GM18520 (cell line): ENCODE data around the gene DLK2.
"Not testable (repeated sequence)": the region's sequence is repeated elsewhere in the genome, so short reads cannot be mapped to it uniquely, and the experiment has no call there.

Experiments used
- ATAC-seq: cut with Tn5 transposase; IDR thresholded peaks from one replicate; pipeline ENCODE4 v1.9.1; 2021; ENCODE audit not compliant: unreplicated experiment

Gene DLK2, protein sequence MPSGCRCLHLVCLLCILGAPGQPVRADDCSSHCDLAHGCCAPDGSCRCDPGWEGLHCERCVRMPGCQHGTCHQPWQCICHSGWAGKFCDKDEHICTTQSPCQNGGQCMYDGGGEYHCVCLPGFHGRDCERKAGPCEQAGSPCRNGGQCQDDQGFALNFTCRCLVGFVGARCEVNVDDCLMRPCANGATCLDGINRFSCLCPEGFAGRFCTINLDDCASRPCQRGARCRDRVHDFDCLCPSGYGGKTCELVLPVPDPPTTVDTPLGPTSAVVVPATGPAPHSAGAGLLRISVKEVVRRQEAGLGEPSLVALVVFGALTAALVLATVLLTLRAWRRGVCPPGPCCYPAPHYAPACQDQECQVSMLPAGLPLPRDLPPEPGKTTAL

DNA sequence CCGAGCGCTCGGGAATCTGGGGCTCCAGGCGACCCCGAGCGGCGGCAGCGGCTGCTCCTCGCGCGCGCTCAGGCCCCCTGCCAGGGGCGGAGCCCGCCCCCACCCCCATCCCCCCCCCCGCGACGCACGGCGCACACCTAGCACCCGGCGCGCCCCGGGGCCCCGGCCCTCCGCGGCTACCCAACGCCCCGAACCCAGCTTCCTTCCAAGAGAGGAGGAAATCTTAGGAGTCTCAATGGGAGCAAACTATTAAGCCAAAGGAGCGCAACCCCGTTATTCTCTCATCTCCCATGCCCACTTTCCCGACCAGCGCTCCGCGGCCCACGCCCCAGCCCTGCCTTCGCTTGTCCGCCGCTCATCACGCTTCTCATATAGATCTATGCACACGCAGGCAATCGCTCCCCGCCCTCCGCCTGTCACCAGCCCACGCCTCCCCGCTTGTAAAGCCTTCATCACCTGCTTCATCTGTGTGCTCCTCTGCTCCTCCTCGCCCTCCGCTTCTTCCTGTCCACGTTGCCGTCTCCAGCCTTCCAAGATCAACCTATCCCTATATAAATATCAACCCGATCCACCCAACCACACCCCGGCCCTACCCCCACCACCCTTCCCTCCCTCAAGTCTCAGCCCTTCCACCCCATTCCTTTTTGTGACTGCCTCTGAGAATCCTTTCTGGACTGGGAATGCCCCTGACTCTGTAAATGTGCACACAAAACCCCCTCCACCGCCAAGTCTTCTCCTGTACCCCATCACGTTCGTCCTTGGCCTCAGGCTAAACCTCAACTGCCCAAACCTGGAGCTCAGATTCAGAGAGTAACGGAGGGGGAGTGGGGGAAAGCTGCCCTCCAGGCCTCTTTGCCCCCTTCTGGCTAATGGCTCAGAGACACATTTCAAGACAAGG, at the start of gene DLK2:
Gene DLK2 (minus strand): TSS at position 18 of the 898 bp plus-strand sequence. CDS start 723 bp downstream, outside the sequence.
- no peak for ATAC-seq

DNA sequence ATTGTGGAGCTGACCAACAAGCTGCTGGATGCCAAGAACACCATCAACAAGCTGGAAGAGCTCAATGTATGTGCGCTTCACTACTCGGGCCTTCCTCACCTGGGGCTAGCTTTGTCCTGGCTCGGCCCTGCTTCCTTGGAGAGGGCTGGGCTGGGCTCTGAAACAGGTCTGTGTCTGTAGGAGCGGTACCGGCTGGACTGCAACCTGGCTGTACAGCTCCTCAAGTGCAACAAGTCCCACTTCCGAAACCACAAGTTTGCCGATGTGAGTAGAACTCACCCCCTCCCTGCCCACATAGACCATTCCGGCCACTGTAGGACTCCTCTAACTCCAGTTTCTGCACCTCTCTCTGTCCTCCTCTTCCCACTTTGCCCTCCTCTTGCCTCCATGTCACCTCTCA, 48.1 kb upstream of the DLK2 start:
- no peak for ATAC-seq

DNA sequence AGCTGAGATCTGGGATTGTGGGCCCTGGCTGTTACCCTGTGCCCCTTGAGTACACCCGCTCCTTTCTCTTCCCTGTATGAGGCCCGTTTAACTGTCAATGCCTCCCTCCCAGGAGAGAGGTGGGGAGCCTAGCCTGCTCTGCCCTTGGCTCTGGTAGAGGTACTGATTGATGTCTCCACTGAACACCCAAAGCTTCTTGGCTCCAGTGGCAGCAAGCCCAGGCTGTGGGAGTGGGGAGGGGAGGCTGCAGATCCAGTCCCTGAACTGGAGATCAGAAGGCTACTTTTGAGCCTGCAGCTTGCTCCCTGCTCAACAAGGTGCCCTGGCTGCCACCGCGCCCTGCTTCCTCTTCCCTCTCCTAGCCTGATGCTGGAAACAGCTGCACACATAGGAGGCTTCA, 47.3 kb upstream of the DLK2 start:
- no peak for ATAC-seq

DNA sequence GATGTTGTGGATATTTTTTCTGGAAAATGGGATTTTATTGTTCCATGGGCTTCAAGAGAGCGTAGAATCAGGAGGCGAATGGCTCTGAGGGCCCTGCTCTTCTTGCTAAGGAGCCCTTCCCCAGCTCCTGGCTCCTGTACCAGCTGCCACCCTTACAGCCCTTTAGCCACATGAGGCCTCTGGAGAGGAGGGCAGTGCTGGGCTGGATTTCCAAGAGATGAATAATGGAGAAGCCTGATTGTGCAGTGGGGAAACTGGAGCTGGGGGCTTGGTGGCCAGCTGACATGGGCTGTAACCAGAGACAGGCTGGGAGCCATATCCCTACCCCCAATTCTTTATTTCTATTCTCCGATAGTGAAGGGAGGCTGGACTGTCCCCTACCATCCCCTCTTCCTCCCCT, 45.6 kb upstream of the DLK2 start:
- no peak for ATAC-seq

DNA sequence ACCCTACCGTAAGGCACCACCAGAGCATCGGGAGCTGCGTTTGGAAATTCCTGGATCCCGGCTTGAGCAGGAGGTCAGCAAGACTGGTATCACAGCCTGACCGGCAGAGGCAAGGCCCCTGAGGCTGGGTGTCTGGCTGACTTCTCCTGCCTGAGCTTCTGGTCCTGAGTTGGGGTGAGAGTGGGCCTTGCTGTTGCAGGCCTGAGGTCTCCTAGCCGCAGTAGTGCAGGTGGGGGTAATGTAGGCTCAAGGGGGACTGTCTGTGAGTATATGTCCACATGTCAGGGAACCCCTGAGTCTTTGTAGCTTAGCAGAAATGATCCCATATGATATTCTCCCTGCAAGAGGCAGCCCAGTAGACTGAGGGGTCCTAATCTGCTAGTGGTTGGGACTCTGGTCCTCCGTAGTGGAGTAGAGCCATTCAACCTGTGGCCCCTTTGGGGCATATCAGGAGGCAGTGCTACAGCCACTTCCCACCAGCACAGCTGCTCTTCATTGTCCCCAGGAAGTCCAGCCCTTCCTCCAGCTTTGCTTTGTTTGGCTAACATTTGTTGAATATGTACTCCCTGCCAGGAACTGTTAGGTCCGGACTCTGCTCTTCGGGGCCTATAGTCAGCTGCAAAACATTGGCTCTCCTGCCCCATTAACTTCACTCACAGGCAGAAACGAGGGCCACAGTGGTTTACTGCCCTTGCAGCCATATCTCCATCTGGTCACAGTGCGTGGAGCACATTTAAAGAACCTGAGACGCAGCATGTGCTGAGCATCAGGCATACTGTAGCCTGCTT, 43.9 kb upstream of the DLK2 start:
- no peak for ATAC-seq

DNA sequence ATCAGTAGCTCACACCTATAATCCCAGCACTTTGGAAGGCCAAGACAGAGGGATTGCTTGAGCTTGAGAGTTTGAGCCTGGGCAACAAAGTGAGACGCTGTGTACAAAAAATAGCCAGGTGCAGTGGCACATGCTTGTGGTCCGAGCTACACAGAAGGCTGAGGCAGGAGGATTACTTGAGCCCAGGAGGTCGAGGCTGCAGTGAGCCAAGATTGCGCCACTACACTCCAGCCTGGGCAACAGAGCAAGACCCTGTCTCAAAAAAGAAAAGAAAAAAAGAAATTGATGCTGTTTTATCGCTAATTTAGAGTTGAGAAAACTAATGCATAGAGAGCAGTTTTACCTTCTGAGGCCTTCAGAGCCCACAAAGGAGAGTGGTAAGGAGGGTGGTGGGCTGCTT, 42.9 kb upstream of the DLK2 start:
- not testable (repeated sequence) for ATAC-seq

DNA sequence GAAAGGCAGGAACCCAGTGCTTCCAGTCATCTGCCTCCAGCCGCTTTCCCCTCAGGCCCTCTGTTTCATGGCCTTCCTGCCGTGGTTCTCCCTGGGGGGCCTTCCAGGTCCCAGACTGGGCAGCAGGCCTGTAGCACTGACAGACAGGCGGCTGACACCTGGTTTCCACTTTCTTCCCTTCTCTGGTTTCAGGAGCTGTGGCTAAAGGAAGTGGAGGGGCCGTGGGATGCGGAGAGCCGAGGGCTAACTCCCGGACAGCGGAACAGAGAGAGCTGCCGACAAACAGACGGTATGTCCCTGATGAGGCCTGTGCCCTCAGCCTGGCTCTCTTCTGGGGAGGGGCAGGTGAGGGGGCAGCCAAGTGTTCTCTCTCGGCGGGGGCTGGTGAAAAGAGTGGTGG, 42.3 kb upstream of the DLK2 start:
- no peak for ATAC-seq

DNA sequence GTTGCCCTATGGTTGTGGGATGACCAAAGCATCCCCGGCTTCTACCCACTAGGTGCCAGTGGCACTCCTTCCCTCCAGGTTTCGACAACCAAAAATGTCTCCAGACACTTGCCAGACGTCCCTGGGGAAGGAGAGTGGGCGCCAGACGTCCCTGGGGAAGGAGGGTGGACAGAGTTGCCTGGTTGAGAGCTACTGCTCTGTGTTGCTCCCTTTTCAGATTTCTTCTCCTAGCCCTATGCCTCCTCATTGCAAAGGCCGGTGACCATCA, 41.7 kb upstream of the DLK2 start:
- ATAC-seq = no peak

DNA sequence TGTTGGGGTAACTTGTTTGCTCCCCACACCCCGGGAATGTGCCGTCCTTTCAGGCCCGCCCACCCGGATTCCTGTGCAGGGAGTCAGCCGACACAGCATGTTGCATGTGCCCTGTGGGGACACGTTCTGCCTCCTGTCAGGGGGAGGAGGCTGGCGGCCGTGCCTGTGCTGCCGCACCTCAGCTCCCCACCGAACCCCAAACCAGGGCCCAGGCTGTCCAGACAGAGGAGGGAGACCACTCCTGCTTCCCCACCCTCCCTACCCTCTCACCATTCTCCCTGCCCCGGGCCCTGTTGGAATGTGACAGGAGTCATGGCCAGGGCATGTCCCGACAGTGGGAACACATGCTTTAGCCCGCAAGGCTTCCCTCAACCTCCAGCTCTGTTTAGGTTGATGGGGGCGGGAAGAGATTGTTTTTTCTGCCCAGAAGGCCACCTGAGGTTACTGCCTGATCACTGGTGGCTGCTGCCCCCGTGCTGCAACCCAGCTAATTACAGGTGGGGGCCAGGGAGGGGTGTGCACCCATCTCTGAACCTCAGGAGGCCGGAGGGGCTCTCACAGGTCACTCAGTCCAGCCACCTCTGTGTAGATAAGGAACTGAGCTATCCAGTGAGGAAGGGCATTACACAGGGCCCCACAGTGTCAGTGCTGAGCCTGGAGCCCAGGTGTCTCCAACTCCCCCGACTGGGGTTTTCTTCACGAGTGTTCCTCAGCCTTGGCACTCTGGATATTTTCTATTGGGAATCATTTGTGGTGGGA, 41.2 kb upstream of the DLK2 start:
- no peak for ATAC-seq

DNA sequence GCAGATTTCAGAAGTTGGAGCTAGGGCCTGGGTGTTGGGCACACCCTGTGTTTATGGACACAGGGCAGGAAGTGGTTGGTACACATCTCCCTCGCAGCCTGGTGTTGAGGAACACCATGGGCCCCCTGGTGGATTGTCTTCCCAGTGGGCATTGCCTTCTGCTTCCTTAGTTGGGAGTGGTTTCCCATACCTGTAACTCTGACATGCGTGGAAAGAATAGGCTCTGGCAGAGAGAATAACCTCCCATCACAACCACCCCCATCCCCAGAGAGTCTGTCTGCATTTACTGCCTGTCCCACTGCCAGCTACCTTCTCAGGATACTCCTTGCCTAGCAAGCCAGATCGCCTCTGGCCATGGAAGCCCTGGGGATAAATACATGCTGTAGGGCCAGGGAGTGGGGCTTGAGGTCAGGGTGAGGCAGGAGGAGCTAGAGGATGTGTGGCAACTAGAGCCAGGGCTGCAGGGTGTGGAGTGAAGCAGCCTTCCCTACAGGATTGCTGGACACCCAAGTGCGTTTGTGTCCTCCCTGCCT, 40.1 kb upstream of the DLK2 start:
- no peak for ATAC-seq

DNA sequence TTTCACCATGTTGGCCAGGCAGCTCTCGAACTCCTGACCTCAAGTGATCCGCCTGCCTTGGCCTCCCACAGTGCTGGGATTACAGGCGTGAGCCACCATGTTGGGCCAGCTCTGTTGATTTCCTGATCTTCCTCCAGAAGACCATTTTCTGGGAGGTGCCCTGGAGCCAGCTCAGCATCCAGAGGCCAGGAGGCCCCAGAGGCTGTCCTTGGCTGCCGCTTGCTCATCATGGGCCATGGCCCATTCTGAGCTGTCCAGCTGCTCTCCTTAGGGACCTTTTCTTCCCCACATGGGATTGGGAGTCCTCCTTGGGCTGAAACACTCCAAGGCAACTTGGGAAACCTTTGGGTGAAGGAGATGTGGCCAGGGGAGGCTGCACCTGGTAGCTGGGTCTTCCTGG, 39.4 kb upstream of the DLK2 start:
- no peak for ATAC-seq

DNA sequence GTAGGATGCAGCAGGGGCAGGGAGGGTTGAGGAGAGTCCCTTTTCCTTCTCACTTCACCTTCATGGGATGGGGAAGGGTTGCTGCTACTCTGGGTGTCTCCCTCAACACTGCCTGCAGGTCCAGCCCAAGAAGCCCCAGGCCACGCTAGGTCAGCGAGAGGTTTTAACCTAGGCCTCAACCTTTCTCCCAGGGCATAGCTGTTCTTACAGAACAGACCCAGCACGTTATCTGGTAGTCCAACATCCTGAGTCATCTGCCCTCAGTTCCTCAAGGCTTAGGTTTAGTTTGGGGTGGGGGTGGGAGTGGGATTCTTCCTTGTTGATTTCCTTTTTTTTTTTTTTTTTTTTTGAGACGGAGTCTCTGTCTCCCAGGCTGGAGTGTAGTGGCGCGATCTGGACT, 39.0 kb upstream of the DLK2 start:
- ATAC-seq = no peak

DNA sequence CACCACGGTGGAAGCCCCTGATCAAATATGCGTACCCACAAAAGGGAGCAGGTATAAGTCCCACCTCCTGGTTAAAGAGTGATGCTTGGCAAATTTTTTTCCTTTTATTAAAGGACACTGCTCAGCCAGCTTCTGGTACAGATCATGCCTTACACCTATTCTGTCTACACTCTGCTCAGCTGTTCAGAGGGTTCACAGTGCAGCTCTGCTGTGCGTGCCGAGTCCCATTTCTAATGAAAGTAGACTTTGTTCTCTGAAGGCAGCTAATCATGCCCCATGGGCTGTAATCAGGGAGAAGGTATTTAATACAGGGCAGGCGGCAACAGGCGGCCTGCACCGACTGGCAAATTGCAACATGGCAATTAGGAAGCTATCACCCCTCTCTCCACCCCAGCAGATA, 38.5 kb upstream of the DLK2 start:
- no peak for ATAC-seq

DNA sequence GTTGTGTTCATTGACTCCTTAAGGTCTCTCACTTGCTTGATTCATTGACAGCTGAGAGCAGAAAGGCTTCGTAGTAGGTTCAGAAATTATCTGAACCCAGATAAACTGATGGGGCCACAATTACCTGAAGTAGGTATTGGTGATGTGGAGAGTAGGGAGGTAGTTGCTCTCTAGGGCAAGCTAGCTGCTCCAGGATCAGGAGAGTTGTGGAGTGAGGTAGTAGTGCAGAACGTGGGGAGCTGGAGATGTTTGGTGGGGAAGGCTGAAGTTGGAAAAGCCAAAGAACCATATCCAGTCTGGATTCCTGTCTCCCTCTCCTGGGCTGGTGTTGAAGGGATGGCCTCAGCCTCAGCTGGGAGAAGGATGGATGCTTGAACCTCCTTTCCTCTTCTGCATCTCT, 37.9 kb upstream of the DLK2 start:
- no peak for ATAC-seq

DNA sequence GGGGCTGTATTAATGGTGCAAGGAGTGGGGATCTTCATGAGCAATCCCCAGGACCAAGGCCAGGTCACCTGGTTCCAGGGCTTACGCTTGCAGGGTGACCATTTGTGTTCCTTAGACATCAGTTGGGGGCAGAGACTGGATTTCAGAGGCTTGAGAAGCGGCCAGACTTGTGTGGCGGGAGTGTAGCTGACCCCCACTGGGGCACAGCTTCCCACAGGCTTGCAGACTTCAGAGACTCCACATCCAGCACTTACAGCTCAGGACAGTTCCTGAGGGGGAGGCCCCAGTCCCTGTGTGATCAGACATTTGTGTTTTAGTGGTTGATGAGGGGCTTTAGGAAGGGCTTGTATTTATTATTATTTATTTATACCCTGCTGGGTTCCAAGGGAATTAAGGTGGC, 37.3 kb upstream of the DLK2 start:
- ATAC-seq = no peak

DNA sequence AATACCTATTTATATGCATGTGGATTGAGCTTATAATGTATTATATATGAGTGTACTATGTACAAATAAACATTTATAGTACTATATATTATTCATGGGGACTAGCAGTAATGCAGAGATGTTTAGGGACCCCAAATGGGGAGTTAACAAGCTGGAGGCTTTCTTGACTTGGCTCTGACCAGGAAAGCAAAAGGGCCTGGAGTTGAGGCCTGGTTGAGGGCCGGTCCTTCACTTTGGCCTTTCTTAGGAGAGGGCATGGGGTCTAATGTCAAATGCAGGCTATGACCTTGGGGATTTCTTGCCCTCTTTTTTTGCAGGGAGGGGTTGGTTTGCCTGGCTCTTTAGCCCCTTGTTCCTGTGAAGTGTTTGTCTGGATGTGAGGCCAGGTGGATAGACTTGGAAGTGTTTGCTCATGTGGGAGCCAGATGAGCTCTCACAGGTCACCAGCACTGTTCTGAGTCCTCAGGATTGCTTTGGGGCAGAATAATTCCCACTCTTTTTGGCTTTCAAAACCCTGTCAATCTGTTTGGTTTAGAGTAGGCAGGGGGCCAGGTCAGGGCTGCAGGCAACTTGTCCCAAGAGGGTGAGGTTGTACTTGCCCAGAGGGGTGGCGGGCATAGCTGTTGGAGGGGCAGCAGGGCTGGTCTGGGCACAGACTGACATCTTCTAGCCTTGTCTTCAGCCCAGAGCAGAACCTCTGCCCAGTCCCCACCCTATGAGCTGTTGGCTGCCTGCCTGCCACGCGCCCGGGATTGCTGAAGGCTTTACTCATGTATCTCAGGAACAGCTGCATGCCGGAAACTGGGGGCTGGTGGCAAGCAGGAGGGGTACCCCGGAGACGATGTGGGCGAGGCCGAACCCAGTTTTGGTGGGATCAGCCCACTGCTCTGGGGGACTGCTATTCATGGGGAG, 36.7 kb upstream of the DLK2 start:
- ATAC-seq = no peak

DNA sequence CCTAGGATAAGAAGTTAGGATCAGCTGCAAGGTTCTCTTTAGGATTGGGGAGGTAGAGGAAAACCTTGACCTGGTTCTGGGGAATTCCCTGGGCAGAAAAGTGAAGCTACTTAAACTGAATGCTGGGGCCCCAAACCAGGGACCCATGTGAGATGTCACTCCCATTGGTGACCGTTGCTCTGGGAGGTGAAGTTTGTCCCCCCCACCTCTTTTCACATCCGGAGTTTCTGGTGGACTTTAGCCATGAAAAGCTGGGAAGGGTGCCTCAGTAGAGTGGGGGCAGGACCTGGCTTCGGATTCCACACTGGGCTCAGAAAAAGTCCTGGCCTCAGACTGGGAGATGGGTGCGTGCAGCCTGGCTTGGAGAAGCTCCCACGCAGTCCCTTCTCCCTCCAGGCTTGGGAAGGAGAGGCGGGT, 35.2 kb upstream of the DLK2 start:
- ATAC-seq = no peak

DNA sequence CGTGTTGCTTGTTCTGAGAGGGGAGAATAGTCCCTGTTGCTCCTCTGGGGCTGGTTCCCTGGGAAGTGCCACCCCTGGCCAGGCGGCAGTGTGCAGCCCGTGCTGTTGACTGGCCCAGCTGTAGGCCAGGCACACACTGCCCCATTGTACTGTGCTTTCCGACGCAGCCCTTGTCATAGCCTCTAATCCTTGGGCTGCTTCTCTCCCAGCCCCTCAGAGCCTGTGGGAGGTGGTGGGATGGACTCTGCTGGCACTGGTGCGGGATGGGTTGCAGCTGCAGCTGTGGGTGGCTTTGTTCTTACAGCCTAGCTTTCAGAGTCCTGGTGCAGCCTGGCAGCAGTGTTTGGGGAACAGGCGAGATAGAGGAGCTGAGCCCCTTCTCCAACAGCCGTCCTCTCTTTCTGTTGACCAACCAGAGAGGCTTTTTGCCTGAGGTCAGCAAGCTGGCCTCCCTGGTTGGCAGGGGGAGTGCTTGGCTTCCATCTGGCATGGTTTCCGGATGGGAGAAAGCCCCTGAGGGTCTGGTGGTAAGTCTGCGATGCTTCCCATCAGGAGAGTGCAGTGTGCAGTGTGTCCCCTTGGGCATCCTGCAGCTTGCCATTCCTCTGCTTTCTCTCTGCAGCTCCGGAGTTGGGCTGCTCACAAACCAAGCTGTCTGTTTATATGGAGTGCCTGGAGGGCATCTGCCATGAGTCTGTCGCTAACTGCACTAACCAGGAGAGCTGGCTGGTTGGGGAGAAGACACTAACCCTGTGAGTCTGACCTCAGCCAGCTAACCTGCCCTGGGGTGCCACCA, 34.1 kb upstream of the DLK2 start:
- ATAC-seq = no peak
